ENCODE results near the gene LAGE3. TPM values are rescaled to one million over a fixed set of nuclear protein-coding genes. Genes with fewer than 3 reads are reported as not detected.

The LAGE3 gene
- total and polyA plus RNA-seq, 2 donors (not counting 3 experiments of a cell fraction or from before 2014, with no cell fraction given): 14.3 to 31.9 TPM

DNA sequence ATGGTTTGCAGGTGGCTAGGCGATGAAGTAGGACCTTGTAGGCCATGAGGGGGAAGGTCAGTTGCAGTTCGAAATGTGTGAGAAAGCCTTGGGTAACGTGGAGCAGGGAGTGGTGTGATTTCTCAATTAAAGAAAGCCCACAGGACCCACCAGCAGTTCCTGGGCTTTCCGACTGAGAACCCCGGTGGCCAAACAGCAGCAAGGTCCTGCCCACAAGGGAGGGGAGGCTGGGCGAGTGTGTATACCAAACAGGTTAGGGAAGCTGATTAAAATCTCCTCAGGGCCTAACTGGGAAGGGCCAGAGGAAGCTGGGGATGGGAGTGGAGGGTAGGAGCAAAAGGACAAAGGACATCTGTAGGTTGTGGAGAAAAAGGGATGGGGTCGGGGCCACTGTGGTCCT is 48.2 kb downstream of the LAGE3 start:
- CTCF ChIA-PET: interaction anchor here (1.2 kb wide), 1 partner anchor 58 kb away, joined by 3 read pairs; no protein-coding TSS in a partner anchor

DNA sequence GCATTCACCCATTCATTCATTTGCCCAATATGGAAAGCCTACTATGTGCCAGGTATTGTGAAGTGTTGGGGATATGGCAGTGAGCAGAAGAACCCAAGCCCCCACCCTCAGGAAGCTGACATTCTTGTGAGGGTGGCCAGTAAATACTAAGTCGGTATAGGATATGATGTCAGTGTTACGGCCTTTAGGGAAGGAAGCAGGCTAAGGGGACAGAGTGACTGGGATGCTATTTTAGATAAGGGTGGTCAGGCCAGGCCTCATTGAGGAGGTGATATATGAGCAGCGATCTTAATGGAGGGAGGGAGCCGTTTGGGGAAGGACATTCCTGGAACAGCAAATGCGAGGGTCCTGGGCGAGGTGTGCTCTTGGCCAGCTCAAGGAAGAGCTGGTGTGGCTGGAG is 48.6 kb downstream of the LAGE3 start:
- Histone ChIP-seq H3K9me1 (replicated peaks; ENCODE audit: control insufficient read depth, extremely low read depth, insufficient read depth, low read length) (no peaks in the 10 kb centered on the region), H3K4me1 (ENCODE audit: control insufficient read depth, extremely low read depth, insufficient read depth, low read length) (peaks cover 28% of the 10 kb centered on the region), H3K4me2 (ENCODE audit: insufficient read depth, low read length) (no peak overlapping the region), H3K9ac (replicated peaks; ENCODE audit: extremely low read depth, insufficient read depth, low read length) (no peak overlapping the region), H3K36me3 (ENCODE audit: control insufficient read depth in 2 of 2, extremely low read depth in 1 of 2, insufficient read depth in 2 of 2, low read length in 2 of 2) (peaks cover 2 to 26% of the 10 kb centered on the region in 2 experiments), H3K27ac (ENCODE audit: insufficient read depth, low read depth, low read length) (peak overlapping the region; percentile 8), H3K27me3 (ENCODE audit: control insufficient read depth in 2 of 2, insufficient read depth in 2 of 2, low read length in 2 of 2) (no peaks in the 10 kb centered on the region), H3K79me2 (ENCODE audit: control insufficient read depth, insufficient read depth, low read length) (peaks cover 23% of the 10 kb centered on the region), H4K20me1 (replicated peaks; ENCODE audit: control insufficient read depth, extremely low read depth, insufficient read depth, low read length) (no peaks in the 10 kb centered on the region), H2AFZ (ENCODE audit: low read depth, low read length) (no peak overlapping the region), H3K9me3 (replicated peaks; ENCODE audit: control insufficient read depth, insufficient read depth, low read length) (no peaks in the 10 kb centered on the region), H3K4me3 (replicated peaks in 1 of 3; ENCODE audit: insufficient read depth in 1 of 3, low read depth in 1 of 3, low read length in 3 of 3) (no peak overlapping the region)
- dilution Hi-C loops (cut with MboI; ENCODE audit: extremely low pct_ligation_motif_present, low sequenced_read_pairs): no loop called here
- ChIA-PET POLR2A (interaction anchor here (0.6 kb wide), 1 partner anchor 29 kb away, joined by 7 read pairs; no protein-coding TSS in a partner anchor), CTCF (interaction anchor here (1.2 kb wide), 1 partner anchor 57 kb away, joined by 3 read pairs; no protein-coding TSS in a partner anchor)
- BruUV-seq (replicated peaks): no TSS peak
- DNase-seq (ENCODE audit: low read depth, low spot score) (no peak), FAIRE-seq (peak; percentile 90)
- TF ChIP-seq EZH2 (IDR thresholded peaks at IDR 0.05; ENCODE audit: borderline replicate concordance, low read depth, low read length, severe bottlenecking): no peak
- no peak for TF ChIP-seq POLR2A (IDR thresholded peaks at IDR 0.05; ENCODE audit: low read depth, low read length)
- TF ChIP-seq POLR2AphosphoS5 (IDR thresholded peaks at IDR 0.05; ENCODE audit: insufficient read depth, low read depth, low read length): no peak
- no peak for TF ChIP-seq FOS (IDR thresholded peaks at IDR 0.05; ENCODE audit: borderline replicate concordance, insufficient read depth, low read length)
- intact Hi-C loops (cut with micrococcal nuclease): no loop called here

More for the DNA sequence above, 48.2 kb downstream of the LAGE3 start:
- dilution Hi-C loops (cut with MboI; ENCODE audit: extremely low pct_ligation_motif_present, low sequenced_read_pairs): no loop called here
- Histone ChIP-seq H3K27ac (ENCODE audit: insufficient read depth, low read depth, low read length) (peak overlapping the region; percentile 8), H3K4me1 (ENCODE audit: control insufficient read depth, extremely low read depth, insufficient read depth, low read length) (peaks cover 28% of the 10 kb centered on the region), H3K4me2 (ENCODE audit: insufficient read depth, low read length) (no peak overlapping the region), H3K9me3 (replicated peaks; ENCODE audit: control insufficient read depth, insufficient read depth, low read length) (no peaks in the 10 kb centered on the region), H3K27me3 (ENCODE audit: control insufficient read depth in 2 of 2, insufficient read depth in 2 of 2, low read length in 2 of 2) (no peaks in the 10 kb centered on the region), H3K36me3 (ENCODE audit: control insufficient read depth in 2 of 2, extremely low read depth in 1 of 2, insufficient read depth in 2 of 2, low read length in 2 of 2) (peaks cover 2 to 26% of the 10 kb centered on the region in 2 experiments), H4K20me1 (replicated peaks; ENCODE audit: control insufficient read depth, extremely low read depth, insufficient read depth, low read length) (no peaks in the 10 kb centered on the region), H2AFZ (ENCODE audit: low read depth, low read length) (no peak overlapping the region), H3K4me3 (replicated peaks in 1 of 3; ENCODE audit: insufficient read depth in 1 of 3, low read depth in 1 of 3, low read length in 3 of 3) (no peak overlapping the region), H3K9me1 (replicated peaks; ENCODE audit: control insufficient read depth, extremely low read depth, insufficient read depth, low read length) (no peaks in the 10 kb centered on the region), H3K9ac (replicated peaks; ENCODE audit: extremely low read depth, insufficient read depth, low read length) (no peak overlapping the region), H3K79me2 (ENCODE audit: control insufficient read depth, insufficient read depth, low read length) (peaks cover 23% of the 10 kb centered on the region)
- no TSS peak for BruUV-seq (replicated peaks)
- TF ChIP-seq, protein P1, sequence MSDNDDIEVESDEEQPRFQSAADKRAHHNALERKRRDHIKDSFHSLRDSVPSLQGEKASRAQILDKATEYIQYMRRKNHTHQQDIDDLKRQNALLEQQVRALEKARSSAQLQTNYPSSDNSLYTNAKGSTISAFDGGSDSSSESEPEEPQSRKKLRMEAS (IDR thresholded peaks at IDR 0.05; ENCODE audit: insufficient read depth, insufficient read length): no peak
- POLR2A ChIA-PET: no interaction called here
- FAIRE-seq: peak; percentile 80
- no peak for DNase-seq (ENCODE audit: low read depth, low spot score)
- intact Hi-C loops (cut with micrococcal nuclease): no loop called here

Measured in endothelial cell of umbilical vein (primary cell).